Measurements from ENCODE around the gene FRRS1. TPM values are rescaled to one million over a fixed set of nuclear protein-coding genes. Genes with fewer than 3 reads are reported as not detected.

Gene FRRS1
- total RNA-seq, 1 experiment from 2014 or later: 11.1 TPM

DNA sequence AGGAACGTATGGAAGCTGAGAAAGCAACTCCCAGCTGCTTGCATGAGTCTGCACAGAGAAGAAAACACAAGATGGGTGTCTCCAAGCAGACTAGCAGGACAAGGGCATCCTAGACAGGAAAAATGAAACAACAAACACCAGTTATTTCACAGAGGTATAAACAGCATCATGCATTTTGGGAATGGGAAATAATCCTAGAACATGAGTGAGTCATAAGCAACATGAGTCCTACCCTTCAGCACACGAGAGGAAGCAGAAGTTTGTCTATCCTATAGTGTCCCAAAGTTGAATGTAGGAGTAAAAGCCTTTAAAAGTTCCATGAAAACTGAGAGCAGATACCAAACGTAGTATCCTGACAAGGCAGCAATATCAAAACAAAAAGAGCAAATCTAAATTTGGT lies 11.3 kb upstream of the FRRS1 start:
- CTCF ChIA-PET: no interaction called here
- Histone ChIP-seq H3K4me1 (no peaks in the 10 kb centered on the region), H3K36me3 (ENCODE audit: control insufficient read depth, insufficient read depth, low read length) (no peaks in the 10 kb centered on the region), H3K27me3 (replicated peaks; ENCODE audit: control insufficient read depth, insufficient read depth, low read length) (no peaks in the 10 kb centered on the region), H3K9me3 (no peaks in the 10 kb centered on the region), H3K4me3 (ENCODE audit: low read depth, low read length) (no peak overlapping the region)
- no peaks in the 10 kb centered on the region for H3K27me3 Mint-ChIP-seq (ENCODE audit: insufficient read depth, unreplicated experiment)
- no peaks in the 10 kb centered on the region for H3K36me3 Mint-ChIP-seq (ENCODE audit: insufficient read depth, unreplicated experiment)
- no peaks in the 10 kb centered on the region for H3K9me3 Mint-ChIP-seq (ENCODE audit: unreplicated experiment)
- H3K4me3 Mint-ChIP-seq (ENCODE audit: unreplicated experiment): no peak overlapping the region
- no peak for TF ChIP-seq CTCF (IDR thresholded peaks at IDR 0.05; ENCODE audit: insufficient read depth in 1 of 2, low read depth in 1 of 2, low read length in 1 of 2, severe bottlenecking in 1 of 2, unreplicated experiment in 1 of 2)
- intact Hi-C loops (cut with micrococcal nuclease; ENCODE audit: unreplicated experiment): no loop called here
- no TSS peak for BruUV-seq (replicated peaks)
- POLR2A ChIA-PET: no interaction called here
- no peak overlapping the region for H3K27ac Mint-ChIP-seq (ENCODE audit: unreplicated experiment)
- no peak for DNase-seq
- H3K4me1 Mint-ChIP-seq (ENCODE audit: low read depth, unreplicated experiment): peaks cover 8% of the 10 kb centered on the region

- CTCF ChIA-PET: no interaction called here
- H3K27me3 Mint-ChIP-seq (ENCODE audit: insufficient read depth, unreplicated experiment): no peaks in the 10 kb centered on the region
Observed at GRCh38 chr1:99776120-99776519, 9.7 kb upstream of the FRRS1 start.

GRCh38 chr1:99772809-99773208 lies 6.4 kb upstream of the FRRS1 start:
- H3K4me1 ChIP-seq: peaks cover 9% of the 10 kb centered on the region
- intact Hi-C loops (cut with micrococcal nuclease; ENCODE audit: unreplicated experiment): no loop called here
- no peaks in the 10 kb centered on the region for H3K9me3 ChIP-seq
- no peak for TF ChIP-seq CTCF (IDR thresholded peaks at IDR 0.05; ENCODE audit: insufficient read depth in 1 of 2, low read depth in 1 of 2, low read length in 1 of 2, severe bottlenecking in 1 of 2, unreplicated experiment in 1 of 2)
- no peaks in the 10 kb centered on the region for H3K36me3 ChIP-seq (ENCODE audit: control insufficient read depth, insufficient read depth, low read length)
- DNase-seq: no peak
- H3K27me3 Mint-ChIP-seq (ENCODE audit: insufficient read depth, unreplicated experiment): no peaks in the 10 kb centered on the region
- H3K27me3 ChIP-seq (replicated peaks; ENCODE audit: control insufficient read depth, insufficient read depth, low read length): no peaks in the 10 kb centered on the region
- no peak overlapping the region for H3K4me3 ChIP-seq (ENCODE audit: low read depth, low read length)
- POLR2A ChIA-PET: no interaction called here
- CTCF ChIA-PET: no interaction called here
- no peaks in the 10 kb centered on the region for H3K9me3 Mint-ChIP-seq (ENCODE audit: unreplicated experiment)
- no TSS peak for BruUV-seq (replicated peaks)
- peaks cover 8% of the 10 kb centered on the region for H3K4me1 Mint-ChIP-seq (ENCODE audit: low read depth, unreplicated experiment)
- no peak overlapping the region for H3K27ac Mint-ChIP-seq (ENCODE audit: unreplicated experiment)
- H3K4me3 Mint-ChIP-seq (ENCODE audit: unreplicated experiment): no peak overlapping the region
- no peaks in the 10 kb centered on the region for H3K36me3 Mint-ChIP-seq (ENCODE audit: insufficient read depth, unreplicated experiment)

More at GRCh38 chr1:99776120-99776519, 9.7 kb upstream of the FRRS1 start:
- TF ChIP-seq CTCF (IDR thresholded peaks at IDR 0.05; ENCODE audit: insufficient read depth in 1 of 2, low read depth in 1 of 2, low read length in 1 of 2, severe bottlenecking in 1 of 2, unreplicated experiment in 1 of 2): no peak
- no peak for DNase-seq
- Mint-ChIP-seq H3K36me3 (ENCODE audit: insufficient read depth, unreplicated experiment) (no peaks in the 10 kb centered on the region), H3K27ac (ENCODE audit: unreplicated experiment) (no peak overlapping the region), H3K4me3 (ENCODE audit: unreplicated experiment) (no peak overlapping the region), H3K9me3 (ENCODE audit: unreplicated experiment) (no peaks in the 10 kb centered on the region), H3K4me1 (ENCODE audit: low read depth, unreplicated experiment) (peaks cover 8% of the 10 kb centered on the region)
- H3K4me3 ChIP-seq (ENCODE audit: low read depth, low read length): no peak overlapping the region
- no peaks in the 10 kb centered on the region for H3K36me3 ChIP-seq (ENCODE audit: control insufficient read depth, insufficient read depth, low read length)
- peaks cover 4% of the 10 kb centered on the region for H3K4me1 ChIP-seq
- intact Hi-C loops (cut with micrococcal nuclease; ENCODE audit: unreplicated experiment): no loop called here
- H3K9me3 ChIP-seq: no peaks in the 10 kb centered on the region
- POLR2A ChIA-PET: no interaction called here
- no TSS peak for BruUV-seq (replicated peaks)
- no peaks in the 10 kb centered on the region for H3K27me3 ChIP-seq (replicated peaks; ENCODE audit: control insufficient read depth, insufficient read depth, low read length)

Measured in Caco-2 (cell line).